ENCODE measurements around the gene TMEM63A.

Gene TMEM63A

GRCh38 chr1:225853441-225853840 is 28.7 kb downstream of the TMEM63A start:
- Histone ChIP-seq H3K4me1 (ENCODE audit: insufficient read depth, low read length) (peaks cover 10% of the 10 kb centered on the region), H3K9me3 (ENCODE audit: insufficient read depth, low read length, severe bottlenecking) (no peaks in the 10 kb centered on the region), H2AFZ (ENCODE audit: low read depth, low read length) (no peak overlapping the region), H3K27ac (ENCODE audit: low read length) (no peak overlapping the region), H3K27me3 (ENCODE audit: insufficient read depth, low read length, poor library complexity) (no peaks in the 10 kb centered on the region), H3K4me2 (ENCODE audit: insufficient read depth, low read length) (no peak overlapping the region), H3K9ac (ENCODE audit: low read depth, low read length) (no peak overlapping the region), H4K20me1 (ENCODE audit: insufficient read depth, low read length) (0 out of 2 replicates have a peak, but pooled peaks cover 2% of the 10 kb centered on the region), H3K79me2 (ENCODE audit: insufficient read depth, low read length) (no peaks in the 10 kb centered on the region), H3K36me3 (ENCODE audit: insufficient read depth, low read length) (no peaks in the 10 kb centered on the region; the same call in 1 of the 2 replicates), H3K4me3 (ENCODE audit: low read depth in 1 of 2, low read length in 2 of 2) (no peak overlapping the region)
- DNase-seq, result no peak
- TF ChIP-seq EZH2 (IDR thresholded peaks at IDR 0.05; ENCODE audit: borderline replicate concordance, low read depth, low read length, severe bottlenecking), result no peak
- no peak for TF ChIP-seq CTCF (IDR thresholded peaks at IDR 0.05; ENCODE audit: borderline replicate concordance, extremely low read depth, low read length, poor library complexity, severe bottlenecking)
- ATAC-seq (ENCODE audit: insufficient read depth, low read depth), result no peak

- Histone ChIP-seq H3K4me1 (ENCODE audit: insufficient read depth, low read length) (peaks cover 19% of the 10 kb centered on the region), H3K27ac (ENCODE audit: low read length) (no peak overlapping the region), H3K36me3 (ENCODE audit: insufficient read depth, low read length) (no peaks in the 10 kb centered on the region; the same call in 1 of the 2 replicates), H4K20me1 (ENCODE audit: insufficient read depth, low read length) (0 out of 2 replicates have a peak, but pooled peaks cover 2% of the 10 kb centered on the region), H3K4me2 (ENCODE audit: insufficient read depth, low read length) (no peak overlapping the region), H2AFZ (ENCODE audit: low read depth, low read length) (no peak overlapping the region), H3K27me3 (ENCODE audit: insufficient read depth, low read length, poor library complexity) (no peaks in the 10 kb centered on the region), H3K9me3 (ENCODE audit: insufficient read depth, low read length, severe bottlenecking) (no peaks in the 10 kb centered on the region), H3K79me2 (ENCODE audit: insufficient read depth, low read length) (no peaks in the 10 kb centered on the region), H3K4me3 (ENCODE audit: low read depth in 1 of 2, low read length in 2 of 2) (no peak overlapping the region), H3K9ac (ENCODE audit: low read depth, low read length) (no peak overlapping the region)
- ATAC-seq (ENCODE audit: insufficient read depth, low read depth) (no peak), DNase-seq (no peak)
- TF ChIP-seq CTCF (IDR thresholded peaks at IDR 0.05; ENCODE audit: borderline replicate concordance, extremely low read depth, low read length, poor library complexity, severe bottlenecking) (no peak), EZH2 (IDR thresholded peaks at IDR 0.05; ENCODE audit: borderline replicate concordance, low read depth, low read length, severe bottlenecking) (no peak)
Observed at GRCh38 chr1:225852413-225853124, 29.6 kb downstream of the TMEM63A start.

GRCh38 chr1:225851805-225852204 is 30.4 kb downstream of the TMEM63A start:
- no peaks in the 10 kb centered on the region for H3K9me3 ChIP-seq (ENCODE audit: insufficient read depth, low read length, severe bottlenecking)
- H3K9ac ChIP-seq (ENCODE audit: low read depth, low read length), result no peak overlapping the region
- no peak for DNase-seq
- no peak overlapping the region for H3K27ac ChIP-seq (ENCODE audit: low read length)
- no peak overlapping the region for H2AFZ ChIP-seq (ENCODE audit: low read depth, low read length)
- H3K4me3 ChIP-seq (ENCODE audit: low read depth in 1 of 2, low read length in 2 of 2), result no peak overlapping the region
- ATAC-seq (ENCODE audit: insufficient read depth, low read depth), result peak; percentile 29; the same call in 1 of the 3 replicates
- no peaks in the 10 kb centered on the region for H3K27me3 ChIP-seq (ENCODE audit: insufficient read depth, low read length, poor library complexity)
- H4K20me1 ChIP-seq (ENCODE audit: insufficient read depth, low read length), result 0 out of 2 replicates have a peak, but pooled peaks cover 2% of the 10 kb centered on the region
- TF ChIP-seq EZH2 (IDR thresholded peaks at IDR 0.05; ENCODE audit: borderline replicate concordance, low read depth, low read length, severe bottlenecking), result no peak
- TF ChIP-seq CTCF (IDR thresholded peaks at IDR 0.05; ENCODE audit: borderline replicate concordance, extremely low read depth, low read length, poor library complexity, severe bottlenecking), result no peak
- peaks cover 2% of the 10 kb centered on the region for H3K36me3 ChIP-seq (ENCODE audit: insufficient read depth, low read length)
- H3K4me1 ChIP-seq (ENCODE audit: insufficient read depth, low read length), result peaks cover 20% of the 10 kb centered on the region
- H3K79me2 ChIP-seq (ENCODE audit: insufficient read depth, low read length), result no peaks in the 10 kb centered on the region
- no peak overlapping the region for H3K4me2 ChIP-seq (ENCODE audit: insufficient read depth, low read length)

Measured in DND-41 (cell line).